Occipital lobe (tissue), 2 donors: ENCODE results near the gene OPRL1. TPM values are rescaled to one million over a fixed set of nuclear protein-coding genes. Genes with fewer than 3 reads are reported as not detected.
A peak's percentile ranks its signal among the peaks of the same experiment; 100 is the strongest.

Experiments used
- DNase-seq: peaks from one replicate; lab custom pipeline; 2025; lab: John Stamatoyannopoulos, UW
- total RNA-seq: library from RNA; depleted of rRNA; stranded (reverse); fragments of >200 nt; gene quantifications from one replicate; pipeline ENCODE4 v1.2.3, GENCODE V29; 2014

OPRL1 gene
- total RNA-seq, 1 donor from 2014 or later, result 14.3 TPM

DNA sequence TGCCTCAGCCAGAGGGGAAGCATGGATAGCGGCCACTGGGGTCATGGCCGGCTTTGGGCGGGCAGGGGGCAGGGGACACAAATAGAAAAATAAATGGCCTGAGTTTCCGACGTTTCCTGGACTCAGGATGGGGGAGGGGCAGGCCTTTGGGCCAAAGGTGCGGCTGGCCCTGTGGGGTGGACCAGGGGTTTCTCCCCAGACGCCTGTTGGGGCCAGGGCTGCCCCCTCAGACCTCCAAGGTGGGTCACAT lies 23.3 kb upstream of the OPRL1 start:
- no peak for DNase-seq

DNA sequence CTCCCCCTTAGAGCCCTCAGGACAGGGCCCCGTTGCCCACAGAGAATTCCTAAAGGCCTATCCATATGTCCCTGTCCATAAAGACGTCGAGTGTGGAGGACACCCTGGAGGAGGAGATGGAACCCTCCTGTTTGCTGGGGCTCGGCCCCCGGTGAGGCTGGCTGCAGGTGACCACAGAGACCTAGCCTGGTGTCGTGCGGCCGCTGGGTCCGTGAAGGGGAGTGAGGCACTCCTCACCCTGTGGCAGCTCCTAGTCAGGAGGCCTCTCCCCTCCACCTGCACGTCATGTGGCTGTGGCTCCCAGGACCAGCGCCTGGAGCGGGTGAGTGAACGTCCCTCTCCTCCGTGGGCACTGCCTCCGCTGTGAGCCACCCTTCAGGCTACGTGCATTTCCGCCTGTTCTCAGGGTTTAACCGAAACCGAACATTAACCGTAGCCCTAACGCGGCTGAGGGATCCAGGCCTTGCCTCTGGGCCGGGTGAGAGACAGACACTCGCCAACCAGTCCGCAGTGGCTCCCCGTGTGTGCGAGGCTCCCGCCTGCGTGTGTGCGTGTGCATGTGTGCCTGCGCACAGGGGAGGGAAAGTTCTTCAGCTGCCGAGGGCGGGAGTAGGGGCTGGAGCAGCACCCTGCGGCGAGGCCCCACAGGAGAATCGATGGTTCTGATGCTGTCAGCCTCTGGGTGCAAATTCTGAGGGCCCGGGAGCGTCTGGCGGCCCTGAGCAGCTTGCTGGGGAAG lies 22.8 kb upstream of the OPRL1 start:
- DNase-seq, result no peak

DNA sequence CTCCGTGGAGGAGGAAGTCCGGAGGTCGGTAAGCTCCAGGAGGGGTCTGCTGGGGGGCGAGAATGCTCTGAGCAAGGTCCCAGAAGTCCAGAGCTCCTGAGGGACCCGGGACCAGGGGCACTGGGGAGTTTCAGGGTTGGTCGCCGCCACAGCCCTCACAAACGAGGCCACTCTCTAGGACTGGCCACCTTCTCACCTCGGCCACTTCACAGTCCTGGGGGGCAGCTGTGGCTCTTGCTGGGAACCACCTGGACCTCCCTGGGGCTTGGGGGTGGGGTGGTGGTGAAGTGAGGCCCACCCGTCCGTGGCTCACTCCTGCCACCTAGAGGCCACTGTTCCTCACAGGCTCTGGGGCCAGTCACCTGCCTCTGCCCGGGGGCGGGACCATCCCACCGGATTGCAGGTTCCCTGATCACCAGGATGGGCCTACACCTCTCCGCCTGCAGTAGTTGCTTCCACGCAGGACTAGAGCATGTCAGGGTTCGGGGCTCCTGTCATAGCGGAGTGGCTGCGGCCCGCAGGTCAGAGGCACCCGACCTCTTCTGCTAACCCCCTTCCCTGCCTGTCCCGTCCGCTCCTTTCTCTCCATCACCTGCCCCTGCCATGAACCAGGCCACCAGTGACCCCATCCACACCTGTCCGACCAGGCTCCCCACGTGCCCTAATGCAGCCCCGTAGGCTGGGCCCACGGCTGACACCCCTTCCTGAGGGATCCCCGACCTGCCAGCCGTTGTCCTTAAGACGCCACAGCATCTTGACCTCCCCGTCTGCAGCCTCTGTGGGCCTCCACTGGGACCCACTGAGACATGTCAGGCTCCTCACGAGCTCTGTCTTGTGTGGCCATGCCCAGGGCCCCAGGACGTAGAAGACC lies 22.0 kb upstream of the OPRL1 start:
- no peak for DNase-seq

DNA sequence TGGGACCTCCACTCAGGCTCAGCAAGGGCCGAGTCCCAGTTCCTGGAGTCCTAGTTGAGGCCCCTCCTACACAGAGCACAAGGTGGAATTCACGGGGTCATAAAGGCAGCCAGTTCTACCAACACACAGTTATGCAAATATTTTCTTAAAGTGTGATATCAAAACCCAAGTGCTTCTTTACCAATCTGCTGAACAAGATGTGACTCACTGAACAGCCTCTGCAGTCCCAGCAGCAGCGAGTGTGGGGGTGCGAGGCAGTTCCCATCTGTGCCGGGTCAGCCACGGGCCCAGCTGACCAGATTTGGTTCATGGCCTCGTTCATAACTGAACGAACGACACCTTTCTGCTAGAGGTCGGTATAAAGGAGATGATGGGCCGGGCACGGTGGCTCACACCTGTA lies 21.3 kb upstream of the OPRL1 start:
- DNase-seq, result no peak

DNA sequence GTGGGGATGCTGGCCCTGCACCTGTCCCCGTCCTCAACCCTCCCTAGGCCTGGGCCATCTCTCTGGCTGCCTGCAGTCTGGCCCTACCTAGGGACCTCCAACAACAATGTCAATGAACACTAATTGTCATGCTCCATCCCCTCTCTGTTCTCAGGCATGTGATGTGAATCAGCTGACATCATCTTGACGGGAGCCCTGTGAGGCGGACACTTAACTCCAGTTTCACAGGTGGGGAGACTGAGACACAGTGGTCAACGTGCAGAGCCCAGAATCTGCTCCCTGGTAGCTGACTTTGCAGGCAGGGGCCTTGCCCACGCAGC lies 17.6 kb upstream of the OPRL1 start:
- peak; percentile 33 for DNase-seq

DNA sequence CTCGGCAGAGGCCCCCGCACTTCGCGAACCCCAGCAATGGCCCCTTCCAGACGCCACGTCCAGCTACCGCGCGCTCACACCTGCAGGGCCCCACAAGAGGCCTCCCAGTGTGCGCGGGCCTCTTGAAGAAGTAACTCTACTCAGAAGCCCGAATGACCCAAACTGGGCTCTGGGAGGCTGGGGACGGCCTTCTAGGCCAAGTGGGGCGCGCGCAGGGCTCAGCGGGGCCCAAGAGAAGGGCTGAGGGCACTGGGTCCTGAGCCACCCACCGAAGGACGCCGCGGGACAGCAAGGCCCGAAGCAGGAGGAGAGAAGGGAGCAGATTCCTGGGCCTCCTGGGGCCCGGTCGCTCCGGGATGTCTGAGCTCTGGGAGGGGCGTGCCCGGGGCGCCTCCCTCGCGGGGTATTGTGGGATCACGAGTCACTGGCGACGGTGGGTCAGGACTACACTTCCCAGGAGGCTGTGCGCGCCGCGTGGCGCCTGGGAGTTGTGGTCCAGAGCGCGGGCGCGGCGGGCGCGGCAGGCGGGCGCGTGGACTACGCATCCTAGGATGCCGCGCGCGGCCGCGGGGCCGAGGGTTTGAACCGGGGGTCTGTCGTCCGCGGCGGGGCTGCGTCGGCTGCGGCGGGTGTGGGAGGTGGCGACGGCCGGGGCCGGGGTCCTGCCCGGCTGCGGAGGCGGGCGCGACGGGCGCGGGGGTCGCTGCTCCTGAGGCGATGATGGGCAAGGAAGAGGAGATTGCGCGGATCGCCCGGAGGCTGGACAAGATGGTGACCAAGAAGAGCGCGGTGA lies 17.1 kb upstream of the OPRL1 start, which contains the start of gene TCEA2:
TSS of gene TCEA2 (plus strand) at position 603 of the 793 bp plus-strand sequence. CDS start at position 718, 115 bp downstream.
- DNase-seq, result peak; percentile 96

DNA sequence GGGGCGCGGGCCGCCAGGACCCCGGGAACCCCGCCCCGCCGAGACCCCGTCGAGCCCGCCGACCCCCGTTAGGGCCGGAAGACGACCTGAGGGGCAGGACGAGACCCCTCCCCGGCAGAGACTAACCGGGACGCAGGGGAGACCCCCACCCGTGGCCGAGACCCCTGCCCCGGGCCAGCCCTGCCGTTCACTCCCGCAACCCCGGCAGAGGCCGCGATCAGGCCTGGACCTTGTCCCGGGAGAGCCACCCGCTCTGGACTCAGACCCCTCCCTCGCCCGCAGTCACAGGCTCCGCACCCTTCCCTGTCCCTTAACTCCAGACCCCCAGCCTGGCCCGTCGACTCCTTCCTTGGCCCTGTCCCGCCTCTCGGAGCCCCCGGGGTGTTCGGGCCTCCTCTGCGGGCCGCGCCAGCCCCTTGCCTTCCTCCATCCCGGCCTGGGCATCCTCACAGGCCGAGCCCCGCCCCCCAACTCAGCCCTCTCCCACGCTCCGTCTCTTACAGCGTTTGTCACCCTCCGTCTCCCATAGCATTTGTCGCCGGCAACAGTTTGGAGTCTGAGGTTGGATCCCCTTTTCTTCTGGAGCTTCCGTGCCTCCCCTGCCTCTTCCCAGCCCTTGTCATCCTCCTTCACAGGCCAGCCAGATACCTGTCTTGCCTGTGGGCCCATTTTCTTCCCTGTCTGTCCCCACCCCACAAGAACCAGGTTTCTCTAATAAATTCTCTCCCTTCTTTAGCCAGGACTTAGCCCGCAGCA lies 16.3 kb upstream of the OPRL1 start:
- DNase-seq, result no peak

DNA sequence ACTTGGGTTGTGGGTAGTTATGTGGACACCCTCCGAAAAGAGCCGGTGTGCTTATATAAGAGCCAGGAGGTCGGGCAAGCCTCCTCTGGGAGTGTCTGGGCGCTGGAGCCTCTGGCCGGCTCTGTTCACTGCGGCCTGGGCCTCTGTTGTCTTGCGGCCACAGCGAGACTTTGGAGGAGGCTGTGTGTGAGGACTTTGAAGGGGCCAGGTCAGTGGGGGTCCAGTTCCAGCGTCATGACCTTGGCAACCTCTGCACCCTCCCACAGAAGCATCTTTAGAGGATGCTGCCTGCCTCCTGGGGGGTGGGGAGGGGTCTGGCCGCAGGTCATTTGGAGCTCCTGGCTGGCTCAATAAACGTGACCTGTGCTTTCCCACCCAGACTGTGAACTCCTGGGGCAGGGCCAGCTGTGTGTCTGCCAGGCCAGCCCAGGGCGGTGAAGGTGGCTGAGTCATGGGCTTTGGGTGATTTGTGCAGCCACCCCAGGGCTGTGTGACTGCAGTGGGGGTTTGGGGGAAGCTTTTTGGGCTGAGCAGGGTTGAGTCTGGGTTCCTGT lies 15.7 kb upstream of the OPRL1 start:
- DNase-seq, result no peak

DNA sequence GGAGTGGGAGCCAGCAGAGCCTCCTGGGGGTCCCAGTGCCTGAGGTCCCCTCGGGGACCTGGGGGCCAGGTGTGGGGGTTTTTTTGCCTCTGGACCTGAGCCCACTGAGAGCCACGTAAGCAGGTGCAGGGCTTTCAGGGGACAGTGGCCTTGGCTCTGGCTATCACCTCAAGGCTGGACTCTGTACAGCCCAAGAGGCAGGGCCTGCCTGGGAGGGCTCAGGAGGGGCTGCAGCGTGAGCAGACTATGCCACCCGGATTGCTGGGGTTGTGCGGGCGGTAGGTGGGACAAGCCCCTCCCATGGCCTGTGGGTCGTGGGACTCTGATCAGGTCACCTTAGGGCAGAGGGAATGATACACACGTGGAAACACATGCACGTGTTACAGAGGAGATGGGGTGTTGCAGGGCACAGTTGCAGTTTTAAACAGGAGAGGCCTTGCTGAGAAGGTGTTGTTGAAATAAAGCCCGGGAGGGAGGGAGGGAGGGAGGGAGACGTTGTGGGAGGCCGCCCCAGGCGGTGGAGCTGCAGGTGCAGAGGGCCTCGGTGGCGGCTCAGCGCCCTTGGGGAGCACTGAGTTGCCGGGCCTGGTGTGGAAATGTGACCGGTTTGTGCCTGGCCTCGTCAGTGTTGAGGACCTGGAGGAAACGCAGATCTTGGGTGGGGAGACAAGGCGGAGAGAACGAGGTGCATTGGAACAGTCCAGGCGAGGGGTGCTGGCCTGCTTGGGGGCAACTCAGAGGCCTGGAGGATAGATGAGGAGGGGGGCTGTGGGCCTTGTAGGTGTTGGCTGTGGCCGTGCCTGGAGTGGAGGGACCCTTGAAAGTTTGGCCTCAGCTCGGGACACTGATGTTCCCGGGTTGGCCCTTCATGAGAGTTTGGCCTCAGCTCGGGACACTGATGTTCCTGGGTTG lies 14.6 kb upstream of the OPRL1 start:
- DNase-seq, result no peak

DNA sequence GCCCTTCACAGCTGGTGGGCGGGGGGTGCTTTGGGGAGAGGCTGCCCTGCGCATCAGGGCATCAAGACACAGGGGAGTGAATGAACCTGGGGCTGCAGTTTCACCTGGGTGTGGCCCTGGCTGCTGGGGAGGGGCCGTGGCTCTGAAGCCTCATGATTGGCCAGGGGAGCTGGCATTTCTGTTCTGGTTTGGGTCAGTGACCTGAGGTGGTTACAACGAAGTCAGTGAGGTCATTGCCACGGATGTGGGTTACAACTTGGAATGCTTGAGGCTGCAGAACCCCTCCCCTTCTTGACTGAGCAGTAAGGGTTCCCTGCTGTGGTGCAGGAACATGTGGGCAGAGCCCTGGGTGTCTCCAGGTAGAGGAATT lies 13.9 kb upstream of the OPRL1 start:
- DNase-seq, result no peak

DNA sequence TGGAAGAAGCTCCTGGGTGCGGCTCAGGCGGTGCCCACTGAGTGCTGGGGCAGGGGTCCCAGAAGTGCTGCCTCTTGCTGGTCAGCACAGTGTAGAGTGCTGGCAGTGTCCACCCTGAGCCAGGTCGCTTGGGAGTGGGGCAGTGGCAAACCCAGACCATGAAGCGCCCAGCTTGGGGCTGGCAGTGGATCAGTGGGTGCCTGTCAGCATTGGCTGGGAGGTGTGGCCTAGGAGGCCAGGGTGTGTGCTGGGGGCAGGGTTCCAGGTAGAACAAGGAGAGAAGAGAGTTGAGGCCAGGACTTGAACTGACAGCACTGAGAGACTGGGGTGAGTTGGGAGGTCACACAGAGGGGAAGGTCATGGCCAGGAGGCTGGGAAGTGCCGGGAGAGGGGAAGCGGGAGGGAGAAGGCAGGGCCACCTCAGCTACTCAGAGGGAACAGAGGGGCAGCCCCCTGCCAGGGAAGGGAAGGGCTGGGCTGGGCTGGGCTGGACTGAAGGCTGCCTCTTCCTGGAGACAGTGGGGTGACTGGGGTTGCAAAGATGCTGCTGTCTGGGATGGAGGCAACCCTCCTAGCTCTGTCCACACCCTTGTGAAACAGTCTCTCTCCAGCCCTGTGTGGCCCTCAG lies 12.8 kb upstream of the OPRL1 start:
- DNase-seq, result no peak

DNA sequence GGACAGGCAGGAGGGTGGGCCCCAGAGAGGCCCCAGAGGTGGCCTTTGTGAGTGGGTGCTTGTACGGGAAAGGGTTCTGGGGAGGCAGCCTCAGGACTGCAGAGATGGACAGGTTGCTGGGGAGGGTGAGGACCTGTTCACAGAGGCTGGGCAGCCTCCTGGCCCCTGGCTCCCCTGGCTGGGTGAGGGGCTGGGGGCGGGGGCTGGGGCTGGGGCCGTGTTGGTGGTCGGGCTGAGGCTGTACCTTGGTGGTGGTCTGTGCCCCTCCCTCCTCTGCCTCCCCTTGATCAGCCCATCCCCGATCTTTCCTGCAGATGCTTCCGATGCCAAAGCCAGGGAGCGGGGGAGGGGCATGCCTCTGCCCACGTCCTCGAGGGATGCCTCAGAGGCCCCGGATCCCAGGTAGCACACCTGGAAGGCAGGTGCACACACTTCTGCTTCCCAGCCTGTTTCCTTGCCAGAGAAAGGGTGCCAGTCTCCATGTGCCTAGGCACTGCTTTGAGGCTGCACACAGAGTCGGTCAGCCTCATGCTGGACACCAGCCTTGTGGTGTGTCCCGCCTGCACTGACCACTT lies 12.1 kb upstream of the OPRL1 start:
- no peak for DNase-seq

DNA sequence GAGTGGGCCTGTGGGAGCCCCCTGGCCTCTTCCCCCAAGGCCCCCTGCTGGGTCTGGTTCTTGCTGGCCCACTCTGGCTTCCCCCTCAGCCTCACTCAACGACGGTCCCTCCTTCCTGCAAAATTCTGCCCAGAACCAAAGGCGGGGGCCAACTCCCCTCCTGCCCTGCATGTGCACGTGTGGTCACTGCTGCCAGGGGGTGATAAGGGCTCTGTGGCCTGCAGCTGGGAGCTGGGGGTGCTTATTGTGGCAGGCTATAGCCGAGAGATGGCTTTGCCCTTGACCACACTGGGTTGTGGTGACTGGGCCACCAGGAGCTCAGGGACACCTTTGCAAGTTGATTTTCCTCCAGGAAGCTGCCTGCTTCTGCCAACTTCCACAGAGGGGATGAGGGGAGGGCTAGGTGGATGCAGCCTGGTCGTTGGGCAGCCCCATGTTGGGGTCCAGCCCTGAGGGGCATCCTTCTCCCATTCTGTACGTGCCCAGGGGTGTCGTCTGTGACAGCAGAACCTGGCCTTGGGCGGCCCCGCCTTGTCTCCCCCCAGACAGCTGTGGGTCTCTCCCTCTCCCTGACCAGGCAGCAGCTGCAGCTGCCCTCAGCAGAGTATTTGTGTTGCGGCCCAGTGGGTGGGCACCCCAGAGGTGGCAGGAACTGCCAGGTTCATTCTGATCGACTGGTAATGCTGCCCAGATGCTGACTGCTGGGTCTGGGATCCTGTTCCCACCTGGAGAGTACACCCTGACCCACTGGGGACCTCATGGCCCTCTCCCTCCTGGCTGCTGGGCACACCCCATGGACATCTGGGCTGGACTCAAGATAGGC lies 11.3 kb upstream of the OPRL1 start:
- DNase-seq, result no peak

DNA sequence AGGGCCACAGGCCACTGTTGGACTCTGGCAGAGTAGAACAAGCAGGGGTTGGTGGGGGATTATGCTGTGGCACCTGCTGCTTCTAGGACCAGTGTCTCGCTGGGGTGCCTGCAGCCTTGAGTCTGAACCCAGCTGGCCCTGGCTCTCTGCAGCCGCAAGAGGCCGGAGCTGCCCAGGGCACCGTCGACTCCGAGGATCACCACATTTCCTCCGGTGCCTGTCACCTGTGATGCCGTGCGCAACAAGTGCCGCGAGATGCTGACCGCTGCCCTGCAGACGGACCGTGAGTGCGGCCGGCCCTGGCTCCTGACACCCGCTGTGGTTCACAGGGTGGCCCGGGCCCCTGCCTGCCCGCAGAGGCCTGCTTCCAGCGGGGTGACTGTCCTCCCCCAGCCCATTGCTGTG lies 10.7 kb upstream of the OPRL1 start:
- no peak for DNase-seq

DNA sequence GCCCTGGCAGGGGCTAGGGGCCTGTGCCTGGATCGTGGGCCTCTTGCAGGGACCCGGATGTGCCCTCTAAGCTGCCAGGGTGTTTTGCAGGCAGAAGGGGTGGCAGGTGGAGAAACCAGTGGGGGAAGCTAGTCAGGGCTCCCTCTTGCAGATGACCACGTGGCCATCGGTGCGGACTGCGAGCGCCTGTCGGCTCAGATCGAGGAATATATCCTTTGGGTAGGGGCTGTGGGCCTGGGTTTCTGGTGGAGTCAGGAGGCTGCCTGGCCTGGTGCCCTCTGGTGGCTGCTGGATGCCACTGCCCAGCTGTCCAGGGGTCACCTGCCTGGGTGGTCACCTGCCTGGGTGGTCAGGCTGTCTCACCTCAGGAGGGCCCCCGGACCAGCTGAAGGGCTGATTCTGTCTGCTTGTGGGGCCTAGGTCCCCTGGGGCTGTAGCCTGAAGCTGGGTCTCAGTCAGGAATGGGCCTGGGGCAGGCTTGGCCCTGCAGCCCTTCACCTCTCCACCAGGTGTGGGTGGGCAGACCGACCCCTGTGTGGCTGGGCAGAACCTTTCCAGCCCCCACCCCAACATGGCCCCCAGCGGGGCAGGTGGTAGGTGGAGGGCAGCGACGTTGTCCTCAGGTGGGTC lies 10.2 kb upstream of the OPRL1 start:
- no peak for DNase-seq

DNA sequence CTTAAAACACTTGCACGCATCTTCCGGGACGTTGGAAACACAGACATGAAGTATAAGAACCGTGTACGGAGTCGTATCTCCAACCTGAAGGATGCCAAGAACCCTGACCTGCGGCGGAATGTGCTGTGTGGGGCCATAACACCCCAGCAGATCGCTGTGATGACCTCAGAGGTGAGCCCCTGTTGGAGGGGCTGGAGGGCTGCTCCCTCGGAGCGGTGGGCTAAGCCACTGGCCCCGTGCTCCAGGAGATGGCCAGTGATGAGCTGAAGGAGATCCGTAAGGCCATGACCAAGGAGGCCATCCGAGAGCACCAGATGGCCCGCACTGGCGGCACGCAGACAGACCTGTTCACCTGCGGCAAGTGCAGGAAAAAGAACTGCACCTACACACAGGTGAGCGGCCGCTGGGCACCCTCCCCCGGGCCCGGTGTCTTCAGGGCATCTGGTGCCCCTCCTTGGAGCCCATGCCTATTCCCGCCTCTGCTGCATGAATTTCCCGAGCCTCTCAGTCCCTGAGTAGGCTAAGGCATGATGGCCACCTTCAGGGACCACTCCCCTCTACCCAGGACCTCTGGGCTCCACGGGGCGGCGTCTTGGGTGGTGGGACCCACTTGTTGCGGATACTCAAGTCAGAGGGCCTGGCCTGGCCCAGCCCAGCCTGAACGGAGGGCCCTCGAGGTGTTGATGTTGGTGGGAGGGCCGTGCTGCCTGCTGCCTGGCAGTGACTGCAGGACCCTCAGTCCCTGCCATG lies 9.5 kb upstream of the OPRL1 start:
- DNase-seq, result no peak
